Stomach (tissue), 4 donors: ENCODE results near the gene ITIH6.

Experiments
- CTCF ChIP-seq, 7 experiments: fragments of 450-650 bp in 4 of 7; fragments of 200-600 bp in 3 of 7; sonication (generic) in 3 of 7; IDR thresholded peaks; one replicate each; pipeline ENCODE4 v1.5.1; 2016 to 2019; ENCODE audit warnings: antibody characterized with exemption in 7 of 7, control low read depth in 2 of 7, mild to moderate bottlenecking in 1 of 7
- EP300 ChIP-seq: sonication (generic); formaldehyde crosslinking; IDR thresholded peaks from one replicate; pipeline ENCODE4 v1.6.1; 2017; ENCODE audit warnings: antibody characterized with exemption
- POLR2A ChIP-seq, 4 donors: fragments of 450-650 bp; IDR thresholded peaks; one replicate each; pipeline ENCODE4 v1.6.1; 2016; ENCODE audit warnings: antibody characterized with exemption in 4 of 4, control low read depth in 2 of 4, mild to moderate bottlenecking in 1 of 4, moderate library complexity in 1 of 4
- POLR2AphosphoS5 ChIP-seq, 3 donors: sonication (generic); formaldehyde crosslinking; IDR thresholded peaks; one replicate each; pipeline ENCODE4 v1.6.1; 2016; ENCODE audit warnings: antibody characterized with exemption in 3 of 3

- no peak for TF ChIP-seq POLR2A (IDR thresholded peaks at IDR 0.05)
- no peak for TF ChIP-seq CTCF (IDR thresholded peaks at IDR 0.05)
- no peak for TF ChIP-seq POLR2AphosphoS5 (IDR thresholded peaks at IDR 0.05)
- no peak for TF ChIP-seq EP300
Measured at GRCh38 chrX:54715621-54716020, 82.4 kb downstream of the ITIH6 start.
